Keratinocyte (primary cell): ENCODE measurements around the gene CHFR. TPM values are rescaled to one million over a fixed set of nuclear protein-coding genes. Genes with fewer than 3 reads are reported as not detected.

Experiments used
- DNase-seq: peaks from one replicate; pipeline ENCODE4 v3.0.0-alpha.2; 2011; ENCODE audit warnings: low read depth, missing footprints, low spot score
- FAIRE-seq: peaks from 2 replicates; lab custom pipeline; 2011; peaks lifted over from hg19 to GRCh38; lab: Jason Lieb, UNC
- H2AFZ ChIP-seq: 2 replicates; pipeline ENCODE4 v1.6.0; 2012; ENCODE audit warnings: low read length, control low read depth, inconsistent platforms; ENCODE audit not compliant: control insufficient read depth
- H3K27ac ChIP-seq: 2 replicates; pipeline ENCODE4 v1.5.1; 2011; ENCODE audit warnings: low read length; ENCODE audit not compliant: control insufficient read depth, insufficient read depth
- H3K27me3 ChIP-seq: 3 replicates; pipeline ENCODE4 v1.6.0; 2011; ENCODE audit warnings: low read length; ENCODE audit not compliant: control insufficient read depth, insufficient read depth; ENCODE audit errors: extremely low read depth
- H3K36me3 ChIP-seq, 2 experiments: 2 replicates in 1 of 2; 3 replicates in 1 of 2; pipeline ENCODE4 v1.5.1; 2011; ENCODE audit warnings: low read length in 2 of 2, mild to moderate bottlenecking in 1 of 2; ENCODE audit not compliant: control insufficient read depth in 2 of 2, insufficient read depth in 2 of 2; ENCODE audit errors: extremely low read depth in 1 of 2
- H3K4me1 ChIP-seq: 3 replicates; pipeline ENCODE4 v1.5.1; 2011; ENCODE audit warnings: low read length; ENCODE audit not compliant: control insufficient read depth, insufficient read depth; ENCODE audit errors: extremely low read depth
- H3K4me2 ChIP-seq: 3 replicates; pipeline ENCODE4 v1.6.0; 2011; ENCODE audit warnings: low read depth, low read length; ENCODE audit not compliant: control insufficient read depth, insufficient read depth; ENCODE audit errors: extremely low read depth
- H3K4me3 ChIP-seq, 3 experiments: fragments of 200-600 bp in 1 of 3; sonication (generic) in 1 of 3; 2 replicates in 2 of 3; 3 replicates in 1 of 3; pipeline ENCODE4 v1.5.1; 2011 to 2016; ENCODE audit warnings: low read length in 3 of 3, mild to moderate bottlenecking in 3 of 3, control low read depth in 2 of 3, inconsistent platforms in 1 of 3, low read depth in 1 of 3, mixed read lengths in 1 of 3, mixed run types in 1 of 3, moderate library complexity in 1 of 3; ENCODE audit not compliant: control insufficient read depth in 2 of 3, insufficient read depth in 2 of 3; ENCODE audit errors: extremely low read depth in 1 of 3
- H3K79me2 ChIP-seq: 2 replicates; pipeline ENCODE4 v1.6.0; 2012; ENCODE audit warnings: low read length; ENCODE audit not compliant: control insufficient read depth, insufficient read depth
- H3K9ac ChIP-seq: 3 replicates; pipeline ENCODE4 v1.6.0; 2011; ENCODE audit warnings: low read length; ENCODE audit not compliant: control insufficient read depth, insufficient read depth; ENCODE audit errors: extremely low read depth
- H3K9me1 ChIP-seq: 3 replicates; pipeline ENCODE4 v1.6.0; 2011; ENCODE audit warnings: low read length; ENCODE audit not compliant: control insufficient read depth, insufficient read depth; ENCODE audit errors: extremely low read depth
- H3K9me3 ChIP-seq: 2 replicates; pipeline ENCODE4 v1.5.1; 2012; ENCODE audit warnings: low read depth, low read length; ENCODE audit not compliant: control insufficient read depth
- H4K20me1 ChIP-seq: 3 replicates; pipeline ENCODE4 v1.6.0; 2011; ENCODE audit warnings: low read length; ENCODE audit not compliant: control insufficient read depth, insufficient read depth; ENCODE audit errors: extremely low read depth
- EZH2 ChIP-seq: IDR thresholded peaks from one replicate; pipeline ENCODE4 v1.6.1; 2012; ENCODE audit warnings: inconsistent platforms, mild to moderate bottlenecking, low read length, moderate library complexity
- dilution Hi-C: fragments of 300-500 bp; cut with MboI; formaldehyde crosslinking; loops from one replicate; pipeline ENCODE4 v1.7.0; 2020; ENCODE audit warnings: low sequenced_read_pairs; ENCODE audit not compliant: extremely low pct_ligation_motif_present
- polyA plus RNA-seq, 5 experiments: library from polyadenylated mRNA; depleted of rRNA in 3 of 5; stranded (reverse) in 3 of 5; stranded (forward) in 1 of 5; unstranded in 1 of 5; fragments of >200 nt; gene quantifications; 1 replicate in 1 of 5; 2 replicates in 3 of 5; 3 replicates in 1 of 5; pipeline versions ENCODE4 v1.2.1 to v1.2.3, GENCODE V29; 2011 to 2012; ENCODE audit warnings: missing spikeins in 2 of 5, low read depth in 1 of 5, low replicate concordance in 1 of 5
- TF ChIP-seq, protein P1 (sequence below), 3 experiments: IDR thresholded peaks in 1 of 3; conservative IDR thresholded peaks in 1 of 3; optimal IDR thresholded peaks in 1 of 3; 2 replicates in 2 of 3; 3 replicates in 1 of 3; pipeline versions ENCODE3 to v1.5.1; 2011; ENCODE audit warnings: low read length in 3 of 3, mild to moderate bottlenecking in 3 of 3, moderate library complexity in 2 of 3, control low read depth in 1 of 3, inconsistent platforms in 1 of 3; ENCODE audit not compliant: insufficient read depth in 2 of 3; ENCODE audit errors: extremely low read depth in 1 of 3

Gene CHFR
- polyA plus RNA-seq, 1 donor (not counting 4 experiments of a cell fraction or from before 2014, with no cell fraction given): 35.8 TPM

DNA sequence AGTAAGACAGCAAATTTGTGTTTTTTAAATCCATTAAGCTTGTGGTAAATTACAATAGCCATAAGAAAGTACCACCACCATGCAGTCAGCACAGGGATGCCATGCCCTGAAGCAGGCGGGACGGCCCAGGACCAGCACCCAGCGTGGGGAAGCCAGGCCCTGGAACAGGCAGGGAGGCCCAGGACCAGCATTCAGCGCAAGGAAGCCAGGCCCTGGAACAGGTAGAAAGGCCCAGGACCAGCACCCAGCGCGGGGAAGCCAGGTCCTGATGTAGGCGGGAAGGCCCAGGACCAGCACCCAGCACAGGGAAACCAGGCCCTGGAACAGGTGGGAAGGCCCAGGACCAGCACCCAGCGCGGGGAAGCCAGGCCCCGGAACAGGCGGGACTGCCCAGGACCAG lies 13.2 kb downstream of the CHFR start:
- no peaks in the 10 kb centered on the region for H3K79me2 ChIP-seq
- H3K27ac ChIP-seq: no peak overlapping the region
- FAIRE-seq (no peak), DNase-seq (no peak)
- H3K36me3 ChIP-seq: peaks cover 28 to 41% of the 10 kb centered on the region in 2 experiments
- H3K9me1 ChIP-seq: no peaks in the 10 kb centered on the region
- no peaks in the 10 kb centered on the region for H3K27me3 ChIP-seq
- H3K9me3 ChIP-seq: no peaks in the 10 kb centered on the region
- H2AFZ ChIP-seq: no peak overlapping the region
- no peak overlapping the region for H3K4me3 ChIP-seq
- no peak for TF ChIP-seq EZH2
- TF ChIP-seq, protein P1, sequence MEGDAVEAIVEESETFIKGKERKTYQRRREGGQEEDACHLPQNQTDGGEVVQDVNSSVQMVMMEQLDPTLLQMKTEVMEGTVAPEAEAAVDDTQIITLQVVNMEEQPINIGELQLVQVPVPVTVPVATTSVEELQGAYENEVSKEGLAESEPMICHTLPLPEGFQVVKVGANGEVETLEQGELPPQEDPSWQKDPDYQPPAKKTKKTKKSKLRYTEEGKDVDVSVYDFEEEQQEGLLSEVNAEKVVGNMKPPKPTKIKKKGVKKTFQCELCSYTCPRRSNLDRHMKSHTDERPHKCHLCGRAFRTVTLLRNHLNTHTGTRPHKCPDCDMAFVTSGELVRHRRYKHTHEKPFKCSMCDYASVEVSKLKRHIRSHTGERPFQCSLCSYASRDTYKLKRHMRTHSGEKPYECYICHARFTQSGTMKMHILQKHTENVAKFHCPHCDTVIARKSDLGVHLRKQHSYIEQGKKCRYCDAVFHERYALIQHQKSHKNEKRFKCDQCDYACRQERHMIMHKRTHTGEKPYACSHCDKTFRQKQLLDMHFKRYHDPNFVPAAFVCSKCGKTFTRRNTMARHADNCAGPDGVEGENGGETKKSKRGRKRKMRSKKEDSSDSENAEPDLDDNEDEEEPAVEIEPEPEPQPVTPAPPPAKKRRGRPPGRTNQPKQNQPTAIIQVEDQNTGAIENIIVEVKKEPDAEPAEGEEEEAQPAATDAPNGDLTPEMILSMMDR (optimal IDR thresholded peaks at IDR 0.05 in 1 of 3, IDR thresholded peaks at IDR 0.05 in 1 of 3, conservative IDR thresholded peaks at IDR 0.05 in 1 of 3; ENCODE audit: extremely low read depth in 1 of 3, insufficient read depth in 2 of 3, low read length in 3 of 3): no peak
- H3K9ac ChIP-seq: no peak overlapping the region
- no peak overlapping the region for H3K4me2 ChIP-seq
- no peaks in the 10 kb centered on the region for H3K4me1 ChIP-seq
- dilution Hi-C loops: no loop called here
- H4K20me1 ChIP-seq: no peaks in the 10 kb centered on the region

DNA sequence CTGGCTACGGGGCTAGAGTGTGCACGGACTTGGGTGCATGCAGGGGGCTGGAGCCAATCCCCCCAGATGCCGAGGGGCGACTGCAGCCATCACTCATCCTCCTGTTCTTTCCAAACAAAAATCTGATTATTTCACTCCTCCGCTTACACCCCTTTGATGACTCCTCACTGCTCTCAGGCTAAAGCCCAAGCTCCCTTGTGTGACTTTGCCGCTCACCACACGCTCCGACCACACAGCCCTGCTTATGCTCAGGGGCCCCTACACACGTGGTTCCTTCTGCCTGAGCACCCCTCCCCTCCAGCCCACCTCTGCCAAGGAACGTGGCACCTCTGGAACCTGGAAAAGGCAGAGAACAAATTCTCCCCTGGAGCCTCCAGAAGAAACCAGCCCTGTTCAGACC lies 13.7 kb downstream of the CHFR start:
- H4K20me1 ChIP-seq: no peaks in the 10 kb centered on the region
- H3K9ac ChIP-seq: no peak overlapping the region
- H3K79me2 ChIP-seq: no peaks in the 10 kb centered on the region
- no peaks in the 10 kb centered on the region for H3K27me3 ChIP-seq
- H2AFZ ChIP-seq: no peak overlapping the region
- H3K9me1 ChIP-seq: no peaks in the 10 kb centered on the region
- FAIRE-seq (no peak), DNase-seq (no peak)
- TF ChIP-seq, protein P1 (optimal IDR thresholded peaks at IDR 0.05 in 1 of 3, IDR thresholded peaks at IDR 0.05 in 1 of 3, conservative IDR thresholded peaks at IDR 0.05 in 1 of 3; ENCODE audit: extremely low read depth in 1 of 3, insufficient read depth in 2 of 3, low read length in 3 of 3): no peak
- TF ChIP-seq EZH2: no peak
- no peak overlapping the region for H3K27ac ChIP-seq
- no peaks in the 10 kb centered on the region for H3K9me3 ChIP-seq
- no peak overlapping the region for H3K4me2 ChIP-seq
- no peak overlapping the region for H3K4me3 ChIP-seq
- no peaks in the 10 kb centered on the region for H3K4me1 ChIP-seq
- dilution Hi-C loops: no loop called here
- H3K36me3 ChIP-seq: peaks cover 29 to 41% of the 10 kb centered on the region in 2 experiments
